Activated CD4-positive, alpha-beta T cell treated with anti-CD3 and anti-CD28 coated beads, Interleukin-2, Interleukin-4, amounts not matched to agents 100 ng/mL and 50 ng/mL, durations not matched to agents 16 hours and 8 hours (primary cell): ENCODE results near the gene COPRS.

Experiments used
- DNase-seq: peaks from one replicate; pipeline ENCODE4 v3.0.0-alpha.2; 2020; ENCODE audit warnings: low spot score

The COPRS gene

GRCh38 chr17:31858642-31859486, at the start of gene COPRS:
Gene COPRS (minus strand): TSS chr17:31859244. CDS start chr17:31859199, 45 bp downstream.
- DNase-seq: peak; percentile 80

GRCh38 chr17:31908386-31908785, 49.3 kb upstream of the COPRS start:
- DNase-seq: no peak

- no peak for DNase-seq
Observed at GRCh38 chr17:31907342-31907962, 48.4 kb upstream of the COPRS start.

GRCh38 chr17:31903401-31903800, 44.4 kb upstream of the COPRS start:
- no peak for DNase-seq

- peak; percentile 42 for DNase-seq
Observed at GRCh38 chr17:31902693-31903092, 43.6 kb upstream of the COPRS start.

GRCh38 chr17:31900877-31901276, 41.8 kb upstream of the COPRS start:
- DNase-seq: no peak

GRCh38 chr17:31888124-31888523, 29.1 kb upstream of the COPRS start:
- DNase-seq: no peak

GRCh38 chr17:31882571-31882970, 23.5 kb upstream of the COPRS start:
- DNase-seq: no peak

- no peak for DNase-seq
Observed at GRCh38 chr17:31880311-31880710, 21.3 kb upstream of the COPRS start.

GRCh38 chr17:31878703-31879073, 19.6 kb upstream of the COPRS start:
- no peak for DNase-seq

- no peak for DNase-seq
Observed at GRCh38 chr17:31877911-31878702, 19.1 kb upstream of the COPRS start.

GRCh38 chr17:31877341-31877740, 18.3 kb upstream of the COPRS start:
- DNase-seq: no peak

GRCh38 chr17:31875081-31875480, 16.0 kb upstream of the COPRS start:
- no peak for DNase-seq

GRCh38 chr17:31869797-31870568, 10.9 kb upstream of the COPRS start:
- peak; percentile 8 for DNase-seq

GRCh38 chr17:31869031-31869430, 10.0 kb upstream of the COPRS start:
- no peak for DNase-seq

- no peak for DNase-seq
Observed at GRCh38 chr17:31859487-31860008, 504 bp upstream of the COPRS start.

GRCh38 chr17:31857920-31858641, 963 bp downstream of the COPRS start:
- no peak for DNase-seq

GRCh38 chr17:31856750-31857149, 2.3 kb downstream of the COPRS start:
- no peak for DNase-seq

GRCh38 chr17:31854672-31855071, 4.4 kb downstream of the COPRS start:
- no peak for DNase-seq

- no peak for DNase-seq
Observed at GRCh38 chr17:31853911-31854470, 5.1 kb downstream of the COPRS start.

- no peak for DNase-seq
Observed at GRCh38 chr17:31845291-31845690, 13.8 kb downstream of the COPRS start.
